GM12864 (cell line): ENCODE results near the gene LPP.

ENCODE experiments used
- DNase-seq: peaks from one replicate; pipeline ENCODE4 v3.0.0-alpha.2; 2011; ENCODE audit warnings: low read depth
- H3K4me3 ChIP-seq: 2 replicates; pipeline ENCODE4 v1.5.1; 2011; ENCODE audit warnings: mild to moderate bottlenecking, low read depth, low read length, control low read depth
- CTCF ChIP-seq: IDR thresholded peaks from 2 replicates; pipeline ENCODE4 v1.5.1; 2011; ENCODE audit warnings: low read depth, mild to moderate bottlenecking, moderate library complexity, low read length, control low read depth, inconsistent platforms; ENCODE audit errors: missing control alignments

Gene LPP

GRCh38 chr3:188367678-188368077 is 213.7 kb downstream of the LPP start:
- no peak overlapping the region for H3K4me3 ChIP-seq
- TF ChIP-seq CTCF = no peak
- DNase-seq = no peak

- DNase-seq = no peak
- no peak overlapping the region for H3K4me3 ChIP-seq
- TF ChIP-seq CTCF = no peak
Observed at GRCh38 chr3:188369526-188369925, 215.6 kb downstream of the LPP start.

- no peak for DNase-seq
- no peak for TF ChIP-seq CTCF
- no peak overlapping the region for H3K4me3 ChIP-seq
Observed at GRCh38 chr3:188370081-188370830, 216.3 kb downstream of the LPP start.

- DNase-seq = no peak
- H3K4me3 ChIP-seq = no peak overlapping the region
- no peak for TF ChIP-seq CTCF
Observed at GRCh38 chr3:188378786-188379185, 224.8 kb downstream of the LPP start.

- no peak for TF ChIP-seq CTCF
- H3K4me3 ChIP-seq = no peak overlapping the region
Observed at GRCh38 chr3:188380252-188380651, 226.3 kb downstream of the LPP start.

GRCh38 chr3:188380722-188381121 is 226.8 kb downstream of the LPP start:
- no peak overlapping the region for H3K4me3 ChIP-seq
- no peak for TF ChIP-seq CTCF
- no peak for DNase-seq

More at GRCh38 chr3:188380252-188380651, 226.3 kb downstream of the LPP start:
- no peak for DNase-seq

GRCh38 chr3:188383748-188384147 is 229.8 kb downstream of the LPP start:
- no peak for TF ChIP-seq CTCF
- no peak for DNase-seq
- no peak overlapping the region for H3K4me3 ChIP-seq
